ENCODE measurements around the gene GAST.
A peak's percentile ranks its signal among the peaks of the same experiment; 100 is the strongest.

Gene GAST

DNA sequence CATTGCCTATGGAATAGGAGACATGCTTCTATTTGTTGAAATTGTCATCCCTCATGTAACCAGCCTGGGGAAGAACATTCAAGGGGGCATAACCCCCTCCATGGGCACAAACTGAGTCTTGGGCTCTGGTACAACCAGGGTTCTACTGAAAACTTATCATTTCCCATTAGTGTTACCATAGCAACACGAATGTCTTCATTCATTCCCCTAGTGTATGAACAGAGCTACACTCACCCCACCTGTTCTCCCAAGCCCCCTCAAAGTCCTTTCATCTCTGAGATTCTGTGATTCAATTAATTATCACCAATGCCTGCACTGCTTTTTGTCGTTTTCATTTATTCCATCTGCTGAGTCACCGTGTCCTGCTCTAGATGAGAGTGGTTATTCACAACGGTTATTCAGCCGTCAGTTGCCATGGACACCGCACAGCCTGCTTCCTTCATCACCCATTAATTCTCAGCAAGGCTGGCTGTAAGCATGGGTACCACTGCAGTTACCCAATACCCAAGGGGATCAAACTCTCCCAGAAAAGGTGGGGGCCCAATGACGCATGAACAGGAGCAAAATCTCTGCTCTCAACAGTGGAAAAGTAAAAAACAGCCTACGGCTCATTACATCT lies 1.6 kb upstream of the GAST start:
- no peak for DNase-seq (ENCODE audit: low spot score)

DNA sequence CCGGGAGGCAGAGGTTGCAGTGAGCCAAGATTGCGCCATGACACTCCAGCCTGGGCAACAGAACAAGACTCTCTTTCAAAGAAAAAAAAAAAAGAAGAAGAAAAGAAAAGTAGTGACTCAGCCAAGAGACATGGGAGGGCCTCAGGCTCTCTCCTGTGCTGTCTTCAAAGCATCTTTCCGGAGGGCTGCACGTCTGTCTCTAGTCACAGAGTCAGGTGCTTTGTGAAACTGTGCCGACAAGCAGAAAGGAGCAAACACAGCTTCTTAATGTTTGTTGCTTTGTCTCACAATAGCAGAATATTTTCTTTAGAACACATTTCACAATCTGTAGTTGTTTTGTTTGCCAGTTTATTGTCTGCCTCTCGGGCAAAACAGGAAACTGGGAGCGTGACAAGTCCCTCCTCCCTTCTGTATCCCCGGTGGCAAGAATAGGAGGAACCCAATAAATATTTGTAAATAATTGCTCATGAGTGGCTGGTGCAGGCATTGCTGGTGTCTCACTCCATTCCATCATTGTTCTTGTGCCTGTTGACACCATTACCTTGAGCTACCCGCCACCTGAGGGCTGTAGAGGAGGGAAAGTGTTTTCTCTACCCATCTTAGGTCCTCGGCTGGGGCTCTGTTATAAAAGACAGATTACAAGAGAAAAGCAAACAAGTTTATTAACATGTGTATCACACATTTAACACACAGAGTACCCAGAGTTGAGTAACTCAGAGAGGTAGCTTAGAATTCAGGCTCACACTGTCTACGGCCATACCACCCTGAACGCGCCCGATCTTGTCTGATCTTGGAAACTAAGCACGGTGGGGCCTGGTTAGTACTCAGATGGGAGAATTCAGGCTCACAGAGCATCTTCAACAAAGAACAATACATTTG lies 5.5 kb downstream of the GAST start:
- DNase-seq (ENCODE audit: low spot score): no peak

DNA sequence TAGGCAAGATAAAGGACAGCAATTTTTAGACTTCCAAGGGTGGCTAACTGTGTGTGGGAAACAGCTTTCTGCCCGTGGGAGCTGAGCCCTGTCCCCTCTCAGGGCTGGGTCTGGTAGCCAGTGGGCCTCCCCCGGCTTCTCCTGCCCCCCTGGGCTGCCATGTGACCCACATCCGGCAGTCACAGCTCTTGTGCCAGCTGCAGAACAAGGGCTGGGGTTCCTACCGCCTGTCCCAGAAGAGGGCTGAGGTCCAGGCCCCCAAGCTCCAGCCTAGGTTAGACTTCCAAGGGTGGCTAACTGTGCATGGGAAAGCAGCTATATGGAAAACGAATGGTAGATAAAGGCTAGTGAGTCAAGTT lies 6.1 kb downstream of the GAST start:
- no peak for DNase-seq (ENCODE audit: low spot score)

DNA sequence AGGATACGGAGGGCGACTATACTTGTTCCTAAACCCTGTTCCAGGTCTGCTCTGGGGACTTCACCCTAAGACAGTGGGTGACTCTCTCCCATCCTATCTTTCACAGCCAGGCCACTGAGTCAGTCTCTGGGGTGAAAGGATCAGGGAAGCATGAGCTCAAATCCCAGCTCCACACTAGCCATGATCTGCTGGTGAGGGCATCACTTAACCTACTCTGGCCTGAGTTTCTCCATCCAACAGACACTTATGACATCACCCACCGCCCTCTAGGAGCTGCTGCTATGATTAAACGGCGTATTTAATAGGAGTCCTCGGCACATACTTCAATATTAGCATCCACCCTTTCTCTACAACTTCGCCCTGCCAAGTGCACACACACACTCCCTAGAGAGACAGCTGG lies 10.1 kb downstream of the GAST start:
- no peak for DNase-seq (ENCODE audit: low spot score)

DNA sequence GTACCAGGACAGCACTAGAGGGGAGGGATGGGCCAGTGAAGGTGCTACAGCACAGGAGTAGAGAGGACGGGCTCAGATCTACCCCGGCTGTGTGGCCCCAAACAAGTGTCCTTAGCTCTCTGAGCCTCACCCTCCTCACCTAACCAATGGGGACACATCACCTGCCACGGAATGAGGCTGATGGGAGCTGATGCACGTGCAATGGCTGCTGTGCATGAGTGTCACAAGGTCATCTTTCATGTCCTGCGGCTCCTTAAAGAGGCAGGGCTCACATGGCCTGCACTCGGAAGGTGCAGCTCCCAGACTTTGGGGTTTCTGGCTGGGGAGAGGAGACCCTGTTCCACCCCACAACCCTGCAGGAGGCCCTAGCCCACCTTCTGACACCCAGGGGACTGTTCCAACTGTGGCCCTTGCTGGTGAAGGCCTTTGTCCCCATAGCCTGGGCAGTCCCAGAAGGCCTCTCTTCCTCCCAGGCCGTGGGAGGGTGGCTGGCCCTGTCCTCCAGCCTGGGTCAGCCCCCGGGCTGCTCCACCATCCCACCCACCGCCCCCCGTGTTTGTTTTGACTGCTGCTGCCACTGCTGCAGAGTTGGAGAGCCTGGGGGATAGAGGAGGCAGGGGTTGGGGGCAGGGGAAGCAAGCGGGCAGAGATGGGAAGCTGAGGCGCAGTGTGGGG lies 11.8 kb downstream of the GAST start:
- DNase-seq (ENCODE audit: low spot score): no peak

DNA sequence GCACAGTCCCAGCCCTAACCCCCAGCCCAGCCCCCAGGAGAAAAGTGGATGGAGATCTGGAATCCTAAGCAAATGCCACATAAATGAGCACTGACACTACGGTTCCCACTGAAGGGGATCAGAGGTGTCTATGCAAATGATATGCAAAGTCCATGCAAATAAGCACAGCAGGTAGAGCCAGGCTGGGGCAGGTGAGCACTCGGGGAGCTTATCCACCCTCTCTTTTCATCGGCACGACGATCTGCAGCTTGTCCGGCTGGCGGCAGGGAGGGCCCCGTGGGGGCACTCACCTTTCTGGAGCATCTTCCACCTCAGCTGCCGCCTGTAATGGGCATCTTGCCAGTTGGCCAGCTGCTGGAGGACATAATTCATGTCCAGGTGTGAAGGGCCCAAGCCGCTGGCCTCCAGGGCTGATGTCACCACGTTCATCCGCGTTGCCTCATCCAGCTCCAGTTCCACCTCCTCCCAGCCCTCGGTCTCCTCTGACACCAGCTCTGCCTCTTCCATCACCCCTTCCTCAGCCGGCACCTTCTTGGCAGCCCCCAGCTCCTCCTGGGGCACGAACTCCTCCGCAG lies 12.4 kb downstream of the GAST start:
- DNase-seq (ENCODE audit: low spot score): no peak

DNA sequence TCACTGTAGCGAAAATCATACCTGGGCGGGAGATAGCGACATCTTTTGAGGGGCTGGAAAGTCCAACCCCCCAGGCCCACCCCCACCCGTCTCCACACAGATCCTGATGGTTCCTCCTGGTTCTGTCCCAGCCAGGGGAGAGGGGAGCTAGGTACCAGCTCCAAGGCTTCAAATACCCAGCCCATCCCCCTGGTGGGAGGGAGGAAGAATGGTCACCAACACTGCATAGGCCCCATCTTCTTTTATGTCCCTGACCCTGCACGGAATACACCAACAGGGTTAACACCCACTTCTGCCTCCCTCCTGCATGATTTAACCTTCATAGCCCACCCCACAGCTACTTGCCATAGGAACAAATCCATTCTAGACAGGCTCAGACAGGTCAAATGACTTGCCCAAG lies 13.0 kb downstream of the GAST start:
- DNase-seq (ENCODE audit: low spot score): no peak

DNA sequence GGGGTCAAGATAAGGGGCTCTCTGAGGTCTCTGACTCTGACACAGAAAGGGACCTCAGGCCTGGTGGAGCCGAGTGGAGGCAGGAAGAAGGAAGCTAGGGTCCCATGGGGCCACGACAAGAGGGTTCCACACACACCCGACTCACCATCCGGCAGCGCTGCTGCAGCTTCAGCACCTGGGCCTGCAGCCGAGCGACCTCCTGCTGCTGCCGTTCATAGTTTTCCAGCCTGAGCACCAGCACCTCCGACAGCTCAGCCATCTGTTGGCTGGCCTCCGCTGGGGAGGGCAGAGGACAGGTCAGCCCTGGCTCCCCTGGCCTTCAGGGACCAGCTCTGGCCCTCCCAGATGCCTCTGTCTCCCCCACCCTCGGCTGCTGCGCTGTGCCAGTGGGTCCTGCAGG lies 15.9 kb downstream of the GAST start:
- no peak for DNase-seq (ENCODE audit: low spot score)

DNA sequence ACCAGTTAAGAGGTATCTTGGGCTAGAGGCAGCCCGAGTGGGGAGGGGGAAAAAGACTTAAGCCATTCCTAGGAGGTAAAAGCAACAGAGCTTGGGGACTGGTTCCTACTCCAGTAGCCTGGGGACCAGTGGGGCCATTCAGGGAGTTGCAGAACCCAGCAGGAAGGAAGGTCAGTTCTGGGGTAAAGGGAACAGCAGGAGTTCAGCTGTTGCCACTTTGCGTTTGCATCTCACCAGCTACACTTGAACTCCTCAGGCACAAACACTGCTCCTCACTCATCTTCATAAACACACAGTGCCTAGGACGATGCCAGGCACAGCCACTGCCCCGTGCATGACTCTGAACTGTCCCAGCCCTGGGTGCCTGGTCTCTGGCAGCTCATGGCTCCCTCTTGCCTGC lies 18.3 kb downstream of the GAST start:
- DNase-seq (ENCODE audit: low spot score): no peak

DNA sequence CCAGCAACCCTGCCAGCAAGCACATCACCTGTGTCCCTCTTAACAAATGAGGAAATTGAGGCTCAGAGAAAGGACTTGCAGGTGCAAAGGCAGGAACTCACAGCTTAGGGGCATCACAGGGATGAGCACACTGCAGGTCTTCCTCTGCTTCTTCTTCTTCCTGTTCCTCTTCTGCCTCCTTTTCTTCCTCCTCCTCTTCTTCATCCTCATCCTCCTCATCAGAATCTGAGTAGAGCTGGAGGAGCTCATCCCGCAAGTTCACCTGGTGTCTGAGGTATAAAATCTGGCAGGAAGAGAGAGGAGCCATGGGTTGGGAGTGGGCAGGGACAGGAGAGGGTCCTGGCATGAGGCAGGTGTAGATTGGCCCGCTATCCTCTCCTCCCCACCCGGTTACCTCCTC lies 19.7 kb downstream of the GAST start:
- DNase-seq (ENCODE audit: low spot score): no peak

DNA sequence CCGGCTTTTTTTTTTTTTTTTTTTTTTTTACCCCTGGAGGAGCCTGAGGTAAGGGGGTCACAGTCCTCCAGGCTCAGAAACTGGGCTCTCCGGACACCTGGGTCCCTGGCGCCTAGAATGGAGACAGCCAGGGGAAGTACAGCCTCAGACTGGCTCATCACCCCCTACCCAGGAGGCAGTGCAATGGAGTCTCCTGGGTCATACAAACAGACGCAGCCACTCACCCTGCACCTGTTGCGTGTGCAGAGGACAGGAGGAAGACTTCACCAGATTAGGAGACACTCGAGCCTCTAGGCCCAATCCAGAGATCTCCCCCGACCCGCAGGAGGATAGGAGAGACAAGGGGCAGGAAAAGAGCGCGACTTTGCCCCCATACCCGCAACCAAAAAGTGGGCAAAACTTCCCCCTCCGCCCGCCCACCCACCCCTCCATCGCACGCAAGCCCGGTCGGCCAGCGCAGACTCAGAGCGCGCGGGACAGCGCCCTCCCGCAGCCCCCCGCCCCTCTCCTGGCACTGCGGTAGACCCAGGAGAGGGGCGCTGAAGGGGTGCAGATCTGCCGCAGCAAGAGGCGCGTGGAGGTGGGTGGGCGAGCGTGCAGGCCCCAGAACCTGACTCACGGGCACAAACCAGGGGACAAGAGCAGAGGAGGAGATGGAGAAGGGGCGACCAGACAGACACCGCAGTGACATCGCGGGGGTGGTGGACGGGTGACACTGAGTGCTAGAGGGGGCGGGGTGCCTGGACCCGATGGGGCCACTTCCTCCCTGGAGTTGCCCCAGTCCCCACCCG lies 21.4 kb downstream of the GAST start:
- DNase-seq (ENCODE audit: low spot score): no peak

DNA sequence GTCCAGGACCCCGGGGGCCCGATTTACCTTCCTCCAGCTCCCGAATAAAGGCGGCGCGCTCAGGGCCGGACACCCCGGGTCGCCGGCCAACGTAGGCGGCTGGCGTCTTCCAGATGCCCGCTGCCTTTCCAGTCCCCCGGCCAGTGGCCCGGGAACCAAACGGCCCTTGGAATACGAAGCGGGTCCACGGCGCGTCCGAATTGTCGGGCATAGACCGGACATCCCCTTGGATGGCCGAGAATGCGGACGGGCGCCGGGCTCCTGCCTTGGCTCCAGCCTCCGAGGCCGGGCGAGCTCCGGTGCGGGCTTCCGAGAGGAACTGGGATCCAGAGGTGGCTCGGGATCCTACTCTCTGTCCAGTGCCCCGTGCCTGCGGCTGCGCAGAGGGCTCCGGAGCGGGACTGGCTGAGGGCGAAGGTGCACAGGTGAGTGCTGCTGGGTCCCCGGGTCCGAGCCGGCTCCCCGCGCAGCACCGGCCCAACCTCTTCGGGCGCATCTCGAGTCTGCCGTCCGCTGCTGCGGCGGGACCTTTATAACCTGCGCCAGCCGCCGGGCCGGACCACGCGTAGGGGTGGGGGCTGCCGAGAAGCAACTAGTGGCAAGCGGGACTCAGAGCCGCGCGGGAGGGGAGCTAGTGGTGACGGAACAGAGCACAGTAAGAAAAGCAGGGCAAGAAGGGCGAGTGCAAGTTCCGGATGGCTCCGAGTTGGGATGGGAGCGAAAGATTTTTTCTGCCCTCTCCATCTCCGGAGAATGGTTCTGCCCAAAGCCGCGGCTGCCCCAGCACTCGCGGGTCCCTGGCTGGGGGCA lies 22.2 kb downstream of the GAST start, which contains the start of gene HAP1:
HAP1 (minus strand) TSS at position 505 of the 810 bp plus-strand sequence; CDS start at position 496, 9 bp downstream.
- DNase-seq (ENCODE audit: low spot score): no peak

DNA sequence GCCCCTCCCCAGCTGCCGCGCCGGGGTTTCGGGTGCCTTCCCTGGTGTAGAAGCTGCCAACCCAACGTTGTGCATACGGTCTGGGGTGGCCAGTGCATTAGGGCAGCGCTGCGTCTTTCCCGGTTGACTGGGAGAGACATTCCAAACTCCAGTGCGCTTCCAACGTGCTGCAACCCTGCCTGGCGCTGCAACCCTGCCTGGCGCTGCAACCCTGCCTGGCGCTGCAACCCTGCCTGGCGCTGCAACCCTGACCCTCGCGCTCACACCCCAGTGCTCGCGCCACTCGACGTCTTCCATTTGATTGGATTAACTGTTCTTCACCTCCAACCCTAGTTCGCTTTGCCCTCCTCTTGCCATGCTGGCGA lies 22.8 kb downstream of the GAST start:
- no peak for DNase-seq (ENCODE audit: low spot score)

DNA sequence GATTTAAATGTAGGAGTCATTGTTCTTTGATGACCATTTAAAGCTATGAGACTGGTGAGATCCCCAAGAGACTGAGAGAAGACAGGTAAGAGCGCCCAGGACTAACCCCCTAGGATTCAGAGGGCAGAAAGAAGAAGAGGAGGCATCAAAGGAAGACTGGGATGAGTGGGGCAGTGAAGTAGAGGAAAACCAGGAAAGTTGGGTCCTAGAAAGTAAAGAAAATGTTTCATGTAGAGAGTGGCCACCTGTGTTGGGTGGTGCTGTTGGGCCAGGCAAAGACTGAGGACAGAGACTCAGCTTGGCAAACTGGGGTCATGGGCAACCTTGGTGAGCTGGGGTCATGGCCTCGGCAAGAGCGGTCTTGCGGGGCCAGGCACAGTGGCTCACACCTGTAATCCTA lies 23.6 kb downstream of the GAST start:
- DNase-seq (ENCODE audit: low spot score): no peak

DNA sequence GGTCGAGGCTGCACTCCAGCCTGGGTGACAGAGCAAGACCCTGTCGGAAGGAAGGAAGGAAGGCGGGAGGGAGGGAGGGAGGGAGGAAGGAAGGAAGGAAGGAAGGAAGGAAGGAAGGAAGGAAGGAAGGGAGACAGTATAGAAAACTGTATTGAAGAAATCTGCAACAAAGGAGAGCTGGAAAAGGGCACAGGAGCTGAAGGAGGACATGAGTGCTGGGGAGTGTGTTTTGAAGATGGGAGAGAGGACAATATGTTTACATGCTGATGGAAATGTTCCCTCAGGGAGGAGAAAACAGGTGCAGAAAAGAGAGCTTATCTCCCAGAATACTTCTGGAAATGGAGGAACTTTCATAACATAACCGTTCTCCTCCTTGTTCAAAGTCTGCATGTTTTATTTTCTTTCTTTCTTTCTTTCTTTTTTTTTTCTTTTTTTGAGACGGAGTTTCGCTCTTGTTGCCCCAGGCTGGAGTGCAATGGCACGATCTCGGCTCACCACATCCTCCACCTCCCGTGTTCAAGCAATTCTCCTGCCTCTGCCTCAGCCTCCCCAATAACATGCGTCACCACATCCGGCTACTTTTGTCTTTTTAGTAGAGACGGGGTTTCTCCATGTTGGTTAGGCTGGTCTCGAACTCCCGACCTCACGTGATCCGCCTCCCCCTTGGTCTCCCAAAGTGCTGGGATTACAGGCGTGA lies 25.0 kb downstream of the GAST start:
- DNase-seq (ENCODE audit: low spot score): no peak

DNA sequence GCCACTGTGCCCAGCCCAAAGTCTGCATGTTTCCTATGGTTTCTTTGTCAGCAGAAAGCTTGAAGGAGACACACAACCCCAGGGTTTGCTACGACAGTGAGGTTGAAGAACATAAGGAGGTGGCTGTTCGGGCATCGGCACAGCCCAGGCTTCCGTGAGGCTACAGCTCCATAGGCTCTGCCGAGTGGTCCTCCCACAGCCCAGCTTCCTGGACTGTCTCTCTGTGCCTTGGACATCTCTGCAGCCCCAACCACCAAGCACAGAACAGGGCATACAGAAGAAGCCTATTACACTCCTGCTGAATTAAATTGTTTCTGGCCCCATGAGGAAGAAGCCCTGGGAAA lies 25.5 kb downstream of the GAST start:
- DNase-seq (ENCODE audit: low spot score): no peak

DNA sequence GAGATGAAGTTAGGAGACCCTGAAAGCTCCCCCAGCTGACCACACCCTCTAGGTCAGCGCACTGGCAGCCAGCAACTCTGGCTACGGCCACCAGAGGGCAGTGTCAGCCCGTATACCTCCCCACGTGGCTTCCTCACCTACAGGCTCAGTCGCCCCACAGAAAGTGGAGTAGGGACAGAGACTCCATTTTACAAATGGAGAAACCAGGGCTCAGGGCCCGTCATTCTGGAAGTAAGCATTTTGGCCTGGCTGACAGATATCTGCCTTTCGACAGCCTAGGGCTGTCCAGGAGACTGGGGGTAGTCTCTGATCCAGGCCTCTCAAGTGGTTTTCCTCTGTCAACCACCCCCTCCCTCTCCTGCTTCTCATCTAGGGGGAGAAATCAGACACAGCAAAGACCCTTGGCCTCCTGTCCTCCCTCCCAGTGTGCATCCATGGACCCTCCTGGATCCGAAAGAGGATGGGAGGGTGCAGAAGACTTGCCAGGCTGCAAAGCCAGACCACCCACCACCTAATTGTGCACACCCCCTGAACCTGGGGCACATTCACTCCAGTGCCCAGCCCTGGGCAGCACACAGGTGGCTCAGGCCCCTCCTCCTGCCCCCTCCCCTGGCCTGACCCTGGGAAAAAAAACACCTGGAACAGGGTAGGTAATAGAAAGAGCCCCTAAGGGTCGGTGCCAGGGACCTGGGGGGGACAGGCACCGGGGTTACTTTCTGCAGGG lies 26.1 kb downstream of the GAST start:
- DNase-seq (ENCODE audit: low spot score): peak; percentile 77

DNA sequence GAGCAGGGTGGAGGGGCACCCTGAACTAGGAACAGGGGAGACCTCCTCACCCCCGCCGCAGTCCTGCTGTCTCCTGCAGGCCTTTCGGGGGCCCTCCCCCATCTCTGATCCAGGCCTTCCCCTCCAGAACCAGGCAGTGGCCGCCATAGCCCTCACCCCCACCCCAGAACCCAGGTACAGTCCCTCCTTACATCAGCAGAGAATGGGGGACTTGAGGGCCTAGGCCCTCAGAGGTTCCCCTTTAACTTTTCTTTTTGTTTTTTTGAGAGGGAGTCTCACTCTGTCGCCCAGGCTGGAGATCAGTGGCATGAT lies 26.6 kb downstream of the GAST start:
- no peak for DNase-seq (ENCODE audit: low spot score)

DNA sequence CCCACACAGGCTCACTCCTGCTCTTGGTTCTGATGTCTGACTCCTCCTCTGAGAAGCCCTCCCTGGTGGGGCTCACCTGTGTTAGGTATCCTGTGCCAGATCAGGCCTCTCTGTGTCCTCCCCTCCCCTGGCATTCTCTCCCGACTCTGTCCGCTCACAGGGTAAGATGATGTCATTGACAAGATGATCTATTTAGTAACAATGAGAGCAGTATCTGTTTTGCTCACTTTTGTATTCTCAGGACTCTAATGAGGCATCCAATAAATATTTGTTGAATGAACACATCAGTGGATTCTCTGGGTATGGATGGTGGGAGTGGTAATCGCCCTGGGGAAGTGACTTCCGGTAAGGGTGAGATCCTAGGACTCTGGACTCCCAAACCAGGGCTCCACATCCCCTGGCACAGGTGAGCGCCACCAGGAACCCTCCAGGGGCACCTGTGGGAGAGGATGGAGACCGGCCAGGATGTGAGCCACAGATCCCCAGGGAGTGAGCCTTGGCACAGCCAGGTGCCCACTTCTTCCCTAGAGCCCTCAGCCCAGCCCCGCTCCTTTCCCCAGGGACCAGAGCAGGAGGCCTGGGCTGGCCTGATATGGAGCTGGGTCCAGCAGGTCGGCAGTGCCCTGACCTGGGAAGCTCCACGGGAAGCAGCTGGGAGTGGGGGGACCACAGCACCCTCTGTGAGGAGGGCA lies 27.7 kb downstream of the GAST start:
- no peak for DNase-seq (ENCODE audit: low spot score)

DNA sequence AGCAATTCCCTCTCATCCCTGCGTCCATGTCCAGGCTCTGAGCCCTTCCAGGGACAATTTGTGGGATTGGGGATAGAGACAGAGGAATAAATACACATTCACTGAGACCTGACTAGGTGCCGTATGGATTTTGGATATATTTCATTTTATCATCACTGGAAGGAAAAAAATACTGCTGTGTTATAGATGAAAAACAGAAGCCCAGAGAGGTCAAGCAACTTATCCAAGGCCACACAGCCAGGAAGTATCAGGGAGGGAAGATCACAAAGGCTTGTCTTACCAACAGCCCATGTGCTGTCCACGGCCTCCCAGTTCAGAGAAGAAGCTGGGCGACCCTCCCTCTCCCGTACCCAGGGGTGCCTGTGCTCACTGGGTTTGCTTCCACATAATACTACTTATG lies 28.4 kb downstream of the GAST start:
- no peak for DNase-seq (ENCODE audit: low spot score)
